MV-4-11 (cell line): ENCODE data around the gene CELF2.
A peak's percentile ranks its signal among the peaks of the same experiment; 100 is the strongest.

Source experiments
- DNase-seq: peaks from one replicate; lab custom pipeline; 2025; lab: John Stamatoyannopoulos, UW

Gene CELF2

DNA sequence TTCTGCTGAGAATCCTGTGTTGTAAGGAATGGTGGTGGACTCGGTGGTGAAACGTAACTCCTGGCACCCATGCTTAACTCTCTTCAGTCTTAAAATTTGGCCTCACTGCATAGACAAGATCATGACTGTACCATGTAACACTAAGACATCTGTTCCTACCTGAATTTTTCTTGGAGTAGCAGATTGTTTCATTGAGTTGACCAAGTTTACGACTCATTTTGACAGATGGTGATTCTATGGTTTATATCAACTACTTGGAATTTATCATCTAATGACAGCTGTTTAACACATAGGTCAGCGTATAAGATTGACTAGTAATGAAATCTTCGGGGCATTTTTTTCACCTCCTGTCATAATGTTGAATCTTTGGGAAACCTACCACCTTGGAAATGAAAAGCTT is 184.2 kb downstream of the CELF2 start:
- no peak for DNase-seq

DNA sequence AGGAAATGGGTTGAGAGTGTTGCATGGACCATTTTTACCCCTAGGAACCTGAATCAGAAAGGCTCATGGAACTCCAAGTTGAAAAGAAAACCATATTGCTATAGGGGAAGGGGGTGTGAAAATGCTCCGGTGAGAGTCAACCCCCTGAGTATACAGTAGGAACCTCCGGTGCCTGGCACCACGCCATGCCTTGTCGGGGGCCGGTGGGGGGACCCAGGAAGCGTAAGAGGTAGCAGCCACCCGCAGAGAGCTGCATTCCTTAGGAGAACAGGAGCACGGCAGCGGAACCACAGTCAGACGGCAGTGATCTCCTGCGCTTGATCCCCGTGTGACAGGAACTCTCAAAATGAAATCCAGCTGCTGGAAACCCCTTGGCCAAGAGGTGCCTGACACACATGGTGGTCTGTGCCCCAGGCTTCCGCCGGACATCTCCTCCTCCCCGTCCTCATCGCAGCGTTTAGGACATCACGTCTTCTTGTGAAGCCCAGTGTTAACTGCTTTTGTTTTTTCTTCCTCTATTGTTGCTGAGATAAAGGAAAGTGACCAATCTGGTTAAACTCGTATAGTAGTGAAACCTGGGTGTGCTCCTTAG is 186.8 kb downstream of the CELF2 start:
- DNase-seq: no peak

- DNase-seq: no peak
These were observed 187.5 kb downstream of the CELF2 start for GRCh38 chr10:11205030-11205772.

DNA sequence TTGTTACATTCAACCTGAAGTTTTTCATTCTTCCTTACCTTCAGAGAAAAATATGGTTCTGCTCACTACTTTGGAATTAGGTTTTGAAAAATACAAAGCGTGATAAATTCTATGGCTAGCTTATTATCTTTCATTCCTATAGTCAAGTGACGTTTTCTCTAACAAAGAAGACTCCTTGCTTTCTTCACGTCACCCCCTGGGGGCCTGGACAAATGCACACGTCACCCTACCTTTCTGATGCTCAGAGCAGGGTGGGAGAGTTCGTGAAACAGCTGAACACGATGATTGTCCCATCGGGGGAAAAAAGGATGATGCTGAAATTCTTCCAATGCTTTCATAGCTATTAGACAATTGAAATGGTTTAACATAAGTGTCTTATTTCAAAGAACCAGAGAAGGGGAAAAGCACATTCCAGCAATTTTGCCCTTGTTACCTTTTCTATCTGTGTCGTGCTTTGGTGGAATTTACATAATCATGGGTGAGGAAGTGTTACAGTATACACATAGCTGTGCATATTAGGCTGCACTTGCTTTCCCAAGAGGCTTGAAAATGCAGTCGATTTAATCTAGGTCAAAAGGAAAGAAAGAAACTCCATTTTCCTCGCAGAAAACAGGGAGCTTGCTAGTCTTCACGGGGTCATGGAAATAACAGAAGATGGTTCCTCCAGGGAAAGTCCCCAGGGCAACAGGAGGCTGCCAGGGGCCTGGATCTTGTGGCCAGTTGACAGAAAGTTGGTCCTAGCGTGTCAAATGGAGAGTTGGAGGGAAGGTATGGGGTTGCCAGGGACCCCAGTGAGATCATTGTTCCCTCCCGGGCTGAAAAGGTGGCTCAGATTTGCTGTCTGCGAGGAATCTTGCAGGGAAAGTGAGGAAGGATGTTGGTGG is 189.2 kb downstream of the CELF2 start:
- no peak for DNase-seq

GRCh38 chr10:11207560-11207844 is 189.8 kb downstream of the CELF2 start:
- DNase-seq: no peak

DNA sequence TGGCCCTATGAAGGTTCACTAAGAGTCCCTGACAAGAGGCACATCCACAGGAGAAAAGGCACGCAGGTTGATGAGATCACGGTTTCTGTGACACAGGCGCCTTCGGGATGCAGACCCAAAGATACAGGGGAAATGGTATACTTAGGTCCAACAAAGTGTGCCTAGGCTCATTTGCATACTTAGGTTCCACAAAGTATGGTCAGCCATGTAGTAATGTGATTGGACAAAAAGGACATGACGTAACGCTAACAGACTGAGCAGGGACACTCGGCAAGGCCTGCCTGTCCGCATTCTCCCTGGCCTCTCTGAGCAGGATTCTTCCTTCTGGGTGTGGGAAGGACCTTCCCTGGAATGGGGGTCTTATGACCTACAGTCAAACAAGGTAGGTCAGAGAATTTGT is 190.6 kb downstream of the CELF2 start:
- no peak for DNase-seq

DNA sequence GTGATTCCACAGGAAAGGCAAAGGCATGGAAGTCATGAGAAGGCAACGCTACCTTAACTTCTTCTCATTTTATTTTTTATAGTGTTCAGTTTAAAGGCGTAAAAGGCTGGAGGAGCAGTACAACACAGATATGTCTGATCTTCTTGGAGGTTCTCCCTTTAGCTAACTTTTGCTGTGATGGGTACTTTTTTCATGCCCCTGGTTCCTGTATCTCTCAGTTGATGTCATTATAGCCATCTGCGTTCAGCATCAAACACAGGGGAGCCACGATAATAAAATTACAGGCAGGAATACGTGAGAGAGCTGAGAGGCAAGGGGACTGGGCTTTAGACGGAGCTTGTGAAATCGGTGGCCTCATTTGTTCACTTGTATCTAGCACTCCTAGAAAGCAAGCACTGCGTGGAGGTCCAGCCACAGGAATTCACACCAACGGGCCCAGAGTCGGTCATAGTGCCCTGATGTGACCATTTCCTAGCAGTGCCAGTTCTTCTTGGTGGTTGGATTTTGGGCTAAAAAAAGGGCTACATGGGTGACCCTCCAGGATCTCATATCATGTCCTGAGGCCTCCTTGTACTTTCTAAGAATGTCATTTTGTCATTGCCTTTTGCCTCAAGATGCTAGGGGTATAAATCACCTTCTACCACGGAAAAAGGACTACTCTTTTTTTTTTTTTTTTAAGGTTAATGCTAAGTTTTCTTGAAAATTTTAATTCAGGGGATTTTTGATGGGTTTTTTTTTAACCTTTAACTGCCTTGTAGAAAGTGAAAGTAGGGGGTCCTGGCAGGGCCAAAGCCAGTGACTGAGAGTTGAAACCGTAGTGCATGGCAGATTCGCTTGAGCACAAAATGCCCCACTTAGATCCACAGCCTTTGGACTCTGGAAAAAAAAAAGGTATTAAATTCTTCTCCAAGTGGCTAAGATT is 191.5 kb downstream of the CELF2 start:
- peak; percentile 5 for DNase-seq

GRCh38 chr10:11209830-11210181 is 192.1 kb downstream of the CELF2 start:
- no peak for DNase-seq

DNA sequence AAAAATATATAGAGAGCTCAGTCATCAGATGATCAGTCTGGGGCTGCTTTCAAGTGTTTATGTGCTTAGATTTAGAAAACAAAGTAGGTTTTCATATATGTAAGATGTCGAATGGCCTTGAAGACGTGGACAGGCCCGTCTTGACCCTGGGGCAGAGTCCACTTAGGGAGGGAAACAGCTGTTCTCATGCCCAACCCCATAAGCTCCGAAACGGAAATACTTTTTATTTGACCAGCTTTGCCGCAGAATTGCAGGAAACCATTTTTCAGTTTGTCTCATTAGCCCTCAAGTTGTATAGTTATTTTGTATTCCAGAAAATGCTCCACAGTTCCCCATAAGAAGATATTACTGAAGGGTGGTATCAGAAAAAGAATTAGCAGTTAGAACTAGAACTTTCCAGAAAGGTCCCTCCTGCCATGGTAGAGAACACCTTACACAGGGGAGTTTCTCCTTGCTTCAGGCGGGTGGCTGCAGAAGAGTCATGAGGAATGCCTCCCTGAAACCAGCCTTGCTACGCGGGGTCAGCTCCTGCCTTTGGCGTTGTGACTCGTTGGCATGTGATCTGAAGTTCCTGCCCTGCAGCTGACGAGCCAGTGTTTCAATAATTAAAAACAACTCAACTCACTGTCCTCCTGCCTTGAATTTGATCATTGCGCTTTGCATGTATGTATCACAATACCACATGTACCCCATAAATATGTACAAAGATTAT is 192.7 kb downstream of the CELF2 start:
- DNase-seq: no peak

DNA sequence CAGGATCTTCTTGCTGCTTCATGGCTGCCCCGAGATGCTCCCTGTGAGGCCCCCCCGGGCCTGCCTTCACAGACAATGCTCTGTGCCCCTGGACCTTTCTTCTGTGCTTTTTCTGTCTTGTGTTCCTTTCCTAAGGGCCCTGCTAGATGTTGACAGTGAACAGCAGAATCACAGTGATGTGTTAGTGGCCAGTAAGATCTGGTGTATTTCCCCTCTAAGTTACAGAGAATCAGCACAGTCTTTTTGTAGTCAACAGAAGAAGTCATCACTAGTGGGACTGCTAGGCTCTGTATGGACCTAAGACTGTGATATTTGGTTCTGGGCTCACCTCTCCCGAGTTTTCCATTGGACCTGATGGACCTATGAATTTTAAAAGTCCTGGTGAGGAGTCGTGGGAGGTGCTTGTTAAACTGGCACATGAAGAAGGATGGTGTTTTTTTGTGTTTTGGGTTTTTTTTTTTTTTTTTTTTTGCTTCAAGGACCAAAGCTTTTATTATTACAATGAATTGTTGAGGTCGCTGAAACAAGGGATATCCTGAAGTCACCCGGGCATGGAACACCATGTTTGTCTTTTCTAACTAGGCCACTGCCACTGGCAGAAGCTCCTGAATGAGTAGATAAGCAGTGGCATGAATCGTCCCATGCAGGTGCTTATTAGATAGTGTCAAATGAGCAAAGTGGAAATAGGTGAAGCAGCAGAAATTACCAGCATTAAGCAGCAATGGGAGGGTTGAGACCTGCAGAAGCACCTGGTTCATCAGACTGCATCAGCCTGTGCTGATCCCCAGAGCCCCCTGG is 194.8 kb downstream of the CELF2 start:
- no peak for DNase-seq

GRCh38 chr10:11213137-11213536 is 195.5 kb downstream of the CELF2 start:
- DNase-seq: no peak

DNA sequence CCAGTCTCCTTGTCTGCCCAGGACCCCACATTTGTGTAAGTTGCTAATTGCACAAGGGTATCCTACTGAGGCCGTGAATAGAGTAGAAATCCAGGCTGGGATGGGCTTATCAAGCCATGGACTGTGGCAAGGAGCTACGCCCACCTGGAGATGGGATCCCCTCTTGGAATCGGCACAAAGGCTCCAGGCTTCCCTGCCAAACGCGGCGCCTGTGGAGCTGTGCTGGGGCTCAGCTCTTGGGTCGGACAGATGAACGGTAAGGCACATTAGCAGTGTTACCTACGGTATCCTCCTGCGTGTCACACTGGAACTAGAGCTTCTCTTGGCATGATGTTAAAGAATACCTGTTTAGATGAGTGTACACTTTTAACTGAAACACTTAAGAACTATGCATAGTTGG is 196.7 kb downstream of the CELF2 start:
- no peak for DNase-seq

GRCh38 chr10:11215471-11215870 is 197.8 kb downstream of the CELF2 start:
- DNase-seq: peak; percentile 68

GRCh38 chr10:11217521-11217920 is 199.8 kb downstream of the CELF2 start:
- no peak for DNase-seq

DNA sequence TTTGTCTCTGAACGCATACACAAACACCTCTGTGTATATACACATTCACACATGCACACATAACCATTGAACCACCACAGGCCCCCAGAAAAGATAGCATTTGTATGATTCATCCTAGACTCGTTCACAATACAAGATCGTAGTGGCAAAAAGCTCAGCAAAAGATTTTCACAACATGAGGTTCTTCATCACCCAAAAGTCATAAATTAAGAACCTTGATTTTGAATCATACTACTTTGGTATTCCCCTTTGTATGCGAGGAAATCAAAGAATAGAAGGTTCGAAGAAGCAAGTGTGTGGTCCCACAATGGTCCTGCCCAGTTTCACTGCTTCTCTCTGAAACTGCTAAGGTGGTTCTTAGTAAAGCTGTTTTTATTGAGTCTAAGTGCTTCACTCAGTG is 200.7 kb downstream of the CELF2 start:
- no peak for DNase-seq

- DNase-seq: no peak
These were observed 201.8 kb downstream of the CELF2 start for GRCh38 chr10:11219431-11219830.

DNA sequence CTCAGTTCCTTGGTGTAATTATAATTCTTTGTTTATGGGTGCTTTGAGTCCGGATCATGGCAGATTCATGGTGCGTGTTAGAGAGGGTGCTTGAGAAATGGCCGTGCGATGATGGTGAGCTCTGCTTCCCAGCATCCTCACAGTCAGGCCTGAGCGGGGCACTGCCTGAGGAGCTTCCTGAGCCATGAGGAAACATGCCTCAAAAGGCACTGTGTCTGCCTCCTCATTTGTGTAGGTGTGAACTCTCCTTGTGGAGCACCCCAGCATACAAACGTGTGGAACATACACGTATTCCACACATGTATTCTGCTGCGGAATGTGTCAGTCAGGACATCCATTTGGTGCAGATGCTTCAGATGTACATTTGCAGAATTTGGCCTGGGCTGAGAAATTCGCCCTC is 205.4 kb downstream of the CELF2 start:
- DNase-seq: no peak

DNA sequence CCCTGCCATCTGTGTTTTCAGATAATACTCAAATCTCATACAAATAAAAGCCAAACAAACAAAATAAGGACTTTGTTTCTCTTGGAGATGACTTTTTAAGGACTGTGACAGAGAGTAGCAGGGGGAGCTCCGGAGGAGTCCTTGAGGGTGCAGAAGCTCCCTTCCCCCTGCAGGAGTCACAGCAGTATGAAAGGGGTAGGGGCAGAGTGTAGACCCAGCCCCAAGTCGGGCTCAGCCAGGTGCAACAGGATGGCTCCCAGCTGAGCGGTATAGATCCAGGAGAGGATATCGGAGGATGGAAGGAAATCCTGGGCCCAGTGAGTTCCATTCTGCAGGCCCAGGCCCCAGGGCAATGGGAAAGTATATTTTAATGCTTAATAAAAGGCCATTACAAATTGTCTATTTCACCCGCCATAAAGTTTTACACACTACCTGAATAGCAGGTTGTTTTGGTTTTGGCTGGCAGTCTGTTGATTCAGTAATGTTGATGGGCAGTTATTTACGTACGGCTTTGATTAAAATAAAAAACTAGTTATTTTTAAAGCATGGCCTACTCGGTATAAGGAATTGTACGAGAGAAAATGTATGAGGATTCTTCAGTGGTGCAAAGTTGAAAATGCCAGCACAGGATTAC is 206.0 kb downstream of the CELF2 start:
- no peak for DNase-seq

- no peak for DNase-seq
These were observed 206.6 kb downstream of the CELF2 start for GRCh38 chr10:11224321-11224720.

DNA sequence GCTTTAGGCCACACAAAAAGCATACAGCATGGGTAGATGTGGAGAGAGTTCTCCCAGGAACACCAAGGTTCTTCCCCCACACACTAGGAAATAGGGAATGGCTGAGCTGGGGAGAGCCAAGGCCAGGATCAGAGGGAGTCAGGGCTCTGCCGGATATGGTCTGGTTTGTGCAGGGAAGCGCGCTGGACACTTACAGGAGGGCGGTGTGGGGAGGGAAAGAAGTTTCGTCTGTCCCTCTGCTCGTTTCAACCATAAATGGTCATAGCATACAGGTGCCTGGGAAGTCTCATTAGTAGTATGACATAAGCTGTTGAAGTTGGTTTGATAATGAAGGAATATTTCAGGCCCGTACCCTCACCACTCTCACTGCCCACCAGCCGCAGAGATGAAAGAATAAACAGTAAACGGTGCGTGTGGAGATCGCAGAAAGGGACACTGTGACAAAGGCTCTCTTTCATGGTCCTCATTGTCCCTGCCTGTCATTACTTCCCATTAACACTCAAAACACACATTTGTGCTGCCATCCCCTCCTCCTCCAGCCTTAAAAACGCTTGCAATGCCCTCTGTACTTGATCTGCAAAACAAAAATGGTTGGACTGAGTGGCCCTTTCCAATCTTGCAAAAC is 207.2 kb downstream of the CELF2 start:
- DNase-seq: peak; percentile 16
